HG02852 (cell line): Measurements from ENCODE around the gene DBI.

Experiments used
- ATAC-seq: cut with Tn5 transposase; IDR thresholded peaks from one replicate; pipeline ENCODE4 v1.9.1; 2021; ENCODE audit warnings: mild to moderate bottlenecking, moderate library complexity; ENCODE audit not compliant: unreplicated experiment

DBI gene

GRCh38 chr2:119366649-119367471 lies at the start of gene DBI, which contains the start of gene C2orf76:
Gene DBI (plus strand): TSS chr2:119366977. CDS start chr2:119367052, 75 bp downstream.
Gene C2orf76 (minus strand): TSS chr2:119366834. CDS start chr2:119339959, 26,875 bp downstream.
- peak; percentile 93 for ATAC-seq

GRCh38 chr2:119317554-119317953 lies 49.2 kb upstream of the DBI start:
- no peak for ATAC-seq

DNA sequence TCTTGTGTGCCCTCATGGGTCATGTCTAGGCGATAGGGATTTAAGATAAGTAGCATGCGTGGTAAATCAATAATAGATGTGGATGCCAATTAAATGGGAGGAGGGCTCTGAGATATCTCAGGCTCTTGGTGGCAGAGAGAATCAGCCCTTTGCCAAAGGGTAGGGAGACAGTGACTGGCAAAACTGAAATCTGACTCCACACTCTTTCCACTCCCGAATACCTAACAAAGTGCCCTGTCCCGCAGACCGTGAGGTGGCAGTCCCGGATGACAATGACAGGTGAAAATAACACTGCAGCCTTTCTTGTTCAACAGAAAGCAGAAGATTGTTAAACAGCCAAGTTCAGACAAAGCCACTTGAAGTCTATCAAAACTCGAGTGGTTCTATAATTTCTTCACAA lies 47.2 kb upstream of the DBI start:
- ATAC-seq = no peak

GRCh38 chr2:119323459-119323858 lies 43.3 kb upstream of the DBI start:
- no peak for ATAC-seq

DNA sequence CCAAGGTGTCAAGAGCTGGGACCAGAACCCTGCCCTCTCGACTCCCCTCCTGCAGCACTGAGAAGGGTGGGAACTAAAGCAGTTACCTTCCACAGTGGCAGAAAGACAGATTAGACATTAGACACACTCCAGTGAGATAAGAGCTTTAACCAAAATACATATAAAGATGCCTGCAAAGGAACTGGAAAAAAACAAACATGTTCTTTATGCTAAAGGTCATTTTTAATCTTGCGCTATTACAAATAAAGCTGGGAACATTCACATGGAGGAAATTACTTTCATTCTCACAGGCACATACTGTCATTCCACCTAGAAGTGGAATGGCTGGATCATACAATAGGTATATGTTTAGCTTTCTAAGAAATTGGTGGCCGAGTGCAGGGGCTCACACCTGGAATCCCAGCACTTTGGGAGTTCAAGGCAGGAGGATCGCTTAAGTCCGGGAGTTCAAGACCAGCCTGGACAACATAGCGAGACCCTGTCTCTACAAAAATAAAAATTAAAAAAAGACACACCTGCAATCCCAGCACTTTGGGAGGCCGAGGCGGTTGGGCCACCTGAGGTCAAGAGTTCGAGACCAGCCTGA lies 42.0 kb upstream of the DBI start:
- no peak for ATAC-seq

DNA sequence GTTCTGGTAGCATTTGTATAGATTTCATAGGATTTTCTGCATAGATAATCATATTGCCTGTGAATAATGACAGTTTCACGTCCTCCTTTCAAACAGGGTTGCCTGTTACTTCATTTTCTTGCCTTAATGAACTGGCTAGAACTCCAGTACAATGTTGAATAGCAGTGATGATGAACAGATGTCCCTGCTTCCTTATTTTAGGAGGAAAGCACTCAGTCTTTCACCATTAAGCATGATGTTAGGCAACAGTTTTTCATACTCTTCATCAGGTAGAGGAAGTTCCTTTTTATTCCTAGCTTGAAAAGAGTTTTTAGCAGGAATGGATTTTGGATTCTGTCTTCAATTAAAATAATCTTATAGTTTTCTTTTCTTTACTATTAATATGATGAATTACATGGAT lies 39.8 kb upstream of the DBI start:
- ATAC-seq = no peak

DNA sequence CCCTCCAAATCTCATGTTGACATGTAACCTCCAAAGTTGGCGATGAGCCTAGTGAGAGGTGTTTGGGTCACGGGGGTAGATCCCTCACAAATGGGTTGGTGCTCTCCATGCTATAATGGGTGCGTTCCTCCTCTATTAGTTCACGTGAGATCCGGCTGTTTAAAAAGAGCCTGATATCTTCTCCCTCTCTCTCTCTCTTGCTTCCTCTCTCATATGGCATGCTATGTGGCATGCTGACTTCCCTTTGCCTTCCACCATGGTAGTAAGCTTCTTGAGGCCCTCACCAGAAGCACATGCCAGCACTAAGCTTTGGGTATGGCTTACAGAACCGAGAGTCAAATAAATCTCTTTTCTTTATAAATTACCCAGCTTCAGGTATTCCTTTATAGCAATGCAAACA lies 39.3 kb upstream of the DBI start:
- no peak for ATAC-seq

DNA sequence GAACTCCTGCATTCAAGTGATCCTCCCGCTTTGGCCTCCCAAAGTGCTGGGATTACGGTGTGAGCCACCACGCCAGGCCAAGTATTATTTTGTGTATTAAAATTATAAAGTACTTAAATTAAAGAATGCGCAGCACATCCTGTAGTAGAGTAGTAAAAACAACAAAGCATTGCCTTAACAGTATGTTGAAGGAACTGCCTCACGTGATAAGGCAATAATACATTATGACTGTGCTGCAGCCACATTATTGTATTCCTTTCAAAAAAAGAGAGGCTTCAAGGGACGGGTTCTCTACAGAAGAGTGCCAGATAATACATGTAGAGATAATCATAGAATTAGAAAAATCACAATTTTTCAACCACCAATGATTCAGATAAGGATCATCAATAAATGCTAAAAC lies 33.8 kb upstream of the DBI start:
- ATAC-seq = no peak

GRCh38 chr2:119333360-119333759 lies 33.4 kb upstream of the DBI start:
- ATAC-seq = no peak

GRCh38 chr2:119333833-119334232 lies 32.9 kb upstream of the DBI start:
- ATAC-seq = no peak

GRCh38 chr2:119337749-119338148 lies 29.0 kb upstream of the DBI start:
- no peak for ATAC-seq

- ATAC-seq = no peak
These were observed 28.5 kb upstream of the DBI start for GRCh38 chr2:119338272-119338671.

DNA sequence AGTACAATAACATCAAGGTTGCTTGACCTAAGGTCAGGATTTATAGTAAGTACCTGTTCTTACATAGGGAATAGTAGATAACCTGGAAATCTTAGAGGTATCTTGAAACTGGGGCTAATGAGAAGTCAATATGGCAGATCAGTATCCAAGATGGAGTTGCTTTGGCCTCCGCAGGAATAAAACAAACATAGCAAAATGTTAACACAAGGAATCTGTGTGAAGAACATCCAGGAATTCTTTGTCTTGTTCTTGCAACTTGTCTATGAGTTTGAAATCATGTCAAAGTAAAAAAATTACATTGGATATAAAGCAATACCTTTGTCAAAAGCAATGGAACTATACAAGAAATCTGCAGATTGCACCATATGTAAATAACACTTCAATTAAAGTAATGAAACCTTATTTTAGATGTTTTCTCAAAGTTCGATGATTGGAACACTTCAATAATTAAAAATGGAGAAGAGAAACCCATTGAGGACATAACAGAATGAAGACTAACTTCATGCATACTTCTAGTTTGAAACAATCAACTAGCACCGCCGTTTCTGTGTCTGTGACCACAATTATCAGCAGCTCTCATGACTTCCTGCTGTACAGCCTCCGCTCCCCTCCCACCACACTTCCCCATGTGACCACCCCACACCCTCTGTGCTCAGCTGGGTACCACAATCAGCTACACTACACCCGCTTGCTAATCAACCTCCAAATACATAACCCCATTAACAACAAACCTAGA lies 27.8 kb upstream of the DBI start:
- ATAC-seq = peak; percentile 100

GRCh38 chr2:119339562-119339923 lies 27.2 kb upstream of the DBI start:
- ATAC-seq = peak; percentile 27

- no peak for ATAC-seq
These were observed 25.1 kb upstream of the DBI start for GRCh38 chr2:119341684-119342083.

- ATAC-seq = no peak
These were observed 17.5 kb upstream of the DBI start for GRCh38 chr2:119349289-119349688.

- ATAC-seq = no peak
These were observed 16.3 kb upstream of the DBI start for GRCh38 chr2:119350311-119350998.

GRCh38 chr2:119352357-119352756 lies 14.4 kb upstream of the DBI start:
- ATAC-seq = peak; percentile 94

DNA sequence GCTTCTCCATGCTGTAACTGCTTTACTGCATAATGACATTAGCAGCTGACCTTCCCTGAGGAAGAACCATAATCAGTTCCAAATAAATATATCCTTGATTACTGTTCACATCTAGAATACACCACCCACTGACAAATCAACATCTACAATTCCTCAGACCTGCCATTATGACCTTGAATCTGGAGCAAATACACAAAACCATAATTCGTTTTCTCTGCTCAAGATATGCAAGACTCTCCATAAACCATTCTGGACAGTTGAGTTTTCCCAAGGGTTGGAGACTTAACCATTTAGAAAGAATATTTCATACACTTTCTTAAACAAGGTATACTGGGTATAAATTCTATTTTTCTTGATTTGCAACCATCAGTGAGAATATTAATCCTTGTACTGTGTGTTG lies 11.9 kb upstream of the DBI start:
- no peak for ATAC-seq

DNA sequence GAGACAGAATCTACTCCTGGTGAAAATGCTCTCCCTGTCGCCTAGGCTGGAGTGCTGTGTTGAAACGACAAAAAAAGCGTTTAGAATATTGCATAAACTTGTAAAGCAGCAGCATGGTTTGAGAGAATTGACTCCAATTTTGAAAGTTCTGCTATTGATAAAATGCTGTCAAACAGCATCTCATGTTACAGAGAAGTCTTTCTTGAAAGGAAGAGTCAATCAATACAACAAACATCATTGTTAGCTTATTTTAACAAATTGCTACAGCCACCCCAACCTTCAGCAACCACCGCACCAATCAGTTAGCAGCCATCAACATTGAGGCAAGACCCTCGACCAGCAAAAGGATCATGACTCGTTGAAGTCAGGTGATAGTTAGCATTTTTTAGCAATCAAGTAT lies 7.0 kb upstream of the DBI start:
- ATAC-seq = no peak

DNA sequence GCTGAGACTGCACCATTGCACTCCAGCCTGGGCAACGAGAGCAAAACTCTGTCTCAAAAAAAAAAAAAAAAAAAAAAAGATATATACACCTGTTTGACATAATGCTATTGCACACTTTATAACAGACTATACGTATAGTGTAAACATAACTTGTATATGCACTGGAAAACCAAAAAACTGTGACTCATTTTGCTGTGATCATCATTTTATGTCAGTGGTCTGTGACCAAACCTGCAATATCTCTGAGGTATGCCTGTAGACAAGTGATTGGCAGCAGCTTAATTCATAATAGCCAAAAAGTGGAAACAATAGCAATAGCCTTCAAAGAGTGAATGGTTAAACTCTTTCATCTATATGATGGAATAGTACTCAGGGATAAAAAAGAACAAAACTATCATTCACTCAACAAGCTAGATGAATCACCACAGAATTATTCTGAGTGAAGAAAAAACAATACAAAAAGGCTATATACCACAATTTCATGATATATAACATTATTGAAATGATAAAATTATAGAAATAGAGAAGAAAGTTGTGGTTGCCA lies 6.3 kb upstream of the DBI start:
- no peak for ATAC-seq
